ENCODE results near the gene MFAP1.
A peak's percentile ranks its signal among the peaks of the same experiment; 100 is the strongest.

Gene MFAP1

GRCh38 chr15:43794269-43795037 lies 30.0 kb downstream of the MFAP1 start:
- Histone ChIP-seq H2AFZ (ENCODE audit: low read depth, low read length, severe bottlenecking) (no peak overlapping the region), H3K27me3 (ENCODE audit: low read length) (no peaks in the 10 kb centered on the region), H3K9ac (ENCODE audit: low read length) (peak overlapping the region; percentile 90; the same call in 1 of the 2 replicates), H3K9me2 (replicated peaks; ENCODE audit: insufficient read depth, low read length) (no peaks in the 10 kb centered on the region), H4K20me1 (ENCODE audit: low read depth, low read length) (no peaks in the 10 kb centered on the region), H3K4me3 (ENCODE audit: insufficient read depth, low read length, poor library complexity, severe bottlenecking) (no peak overlapping the region), H3K36me3 (ENCODE audit: low read length) (peaks cover 11% of the 10 kb centered on the region), H3K4me2 (ENCODE audit: low read depth, low read length, poor library complexity, severe bottlenecking) (peak overlapping the region; percentile 70), H3K27ac (ENCODE audit: low read depth, low read length) (peak overlapping the region; percentile 86), H3F3A (ENCODE audit: insufficient read depth) (peaks cover 68% of the 10 kb centered on the region), H3K9me3 (ENCODE audit: insufficient read depth, low read length) (no peaks in the 10 kb centered on the region), H3K79me2 (ENCODE audit: insufficient read depth, low read length) (peaks cover 26% of the 10 kb centered on the region)
- no peak for TF ChIP-seq EZH2phosphoT487 (conservative IDR thresholded peaks at IDR 0.05; ENCODE audit: low read length)
- no peak for TF ChIP-seq CTCF (IDR thresholded peaks at IDR 0.05; ENCODE audit: insufficient read depth, low read length, poor library complexity, severe bottlenecking)

DNA sequence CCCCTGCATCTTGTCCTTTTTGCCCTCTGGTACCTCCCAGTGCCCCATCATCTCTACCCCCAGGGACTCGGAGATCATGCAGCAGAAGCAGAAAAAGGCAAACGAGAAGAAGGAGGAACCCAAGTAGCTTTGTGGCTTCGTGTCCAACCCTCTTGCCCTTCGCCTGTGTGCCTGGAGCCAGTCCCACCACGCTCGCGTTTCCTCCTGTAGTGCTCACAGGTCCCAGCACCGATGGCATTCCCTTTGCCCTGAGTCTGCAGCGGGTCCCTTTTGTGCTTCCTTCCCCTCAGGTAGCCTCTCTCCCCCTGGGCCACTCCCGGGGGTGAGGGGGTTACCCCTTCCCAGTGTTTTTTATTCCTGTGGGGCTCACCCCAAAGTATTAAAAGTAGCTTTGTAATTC lies 30.8 kb downstream of the MFAP1 start:
- H3K4me3 ChIP-seq (ENCODE audit: insufficient read depth, low read length, poor library complexity, severe bottlenecking) = peak overlapping the region; percentile 72
- no peaks in the 10 kb centered on the region for H3K9me3 ChIP-seq (ENCODE audit: insufficient read depth, low read length)
- H3K4me2 ChIP-seq (ENCODE audit: low read depth, low read length, poor library complexity, severe bottlenecking) = peak overlapping the region; percentile 70
- H4K20me1 ChIP-seq (ENCODE audit: low read depth, low read length) = no peaks in the 10 kb centered on the region
- no peak for TF ChIP-seq EZH2phosphoT487 (conservative IDR thresholded peaks at IDR 0.05; ENCODE audit: low read length)
- no peak for TF ChIP-seq CTCF (IDR thresholded peaks at IDR 0.05; ENCODE audit: insufficient read depth, low read length, poor library complexity, severe bottlenecking)
- no peaks in the 10 kb centered on the region for H3K27me3 ChIP-seq (ENCODE audit: low read length)
- peaks cover 11% of the 10 kb centered on the region for H3K36me3 ChIP-seq (ENCODE audit: low read length)
- H2AFZ ChIP-seq (ENCODE audit: low read depth, low read length, severe bottlenecking) = no peak overlapping the region
- H3K9me2 ChIP-seq (replicated peaks; ENCODE audit: insufficient read depth, low read length) = no peaks in the 10 kb centered on the region
- peaks cover 68% of the 10 kb centered on the region for H3F3A ChIP-seq (ENCODE audit: insufficient read depth)
- H3K27ac ChIP-seq (ENCODE audit: low read depth, low read length) = peak overlapping the region; percentile 86
- peak overlapping the region; percentile 90 for H3K9ac ChIP-seq (ENCODE audit: low read length)
- peaks cover 26% of the 10 kb centered on the region for H3K79me2 ChIP-seq (ENCODE audit: insufficient read depth, low read length)

- TF ChIP-seq CTCF (IDR thresholded peaks at IDR 0.05; ENCODE audit: insufficient read depth, low read length, poor library complexity, severe bottlenecking) (no peak), EZH2phosphoT487 (conservative IDR thresholded peaks at IDR 0.05; ENCODE audit: low read length) (no peak)
- no peaks in the 10 kb centered on the region for H4K20me1 ChIP-seq (ENCODE audit: low read depth, low read length)
- peaks cover 26% of the 10 kb centered on the region for H3K79me2 ChIP-seq (ENCODE audit: insufficient read depth, low read length)
- no peaks in the 10 kb centered on the region for H3K9me3 ChIP-seq (ENCODE audit: insufficient read depth, low read length)
- H3K4me3 ChIP-seq (ENCODE audit: insufficient read depth, low read length, poor library complexity, severe bottlenecking) = peak overlapping the region; percentile 72
- no peaks in the 10 kb centered on the region for H3K9me2 ChIP-seq (replicated peaks; ENCODE audit: insufficient read depth, low read length)
- peaks cover 11% of the 10 kb centered on the region for H3K36me3 ChIP-seq (ENCODE audit: low read length)
- no peak overlapping the region for H2AFZ ChIP-seq (ENCODE audit: low read depth, low read length, severe bottlenecking)
- peaks cover 68% of the 10 kb centered on the region for H3F3A ChIP-seq (ENCODE audit: insufficient read depth)
- H3K27me3 ChIP-seq (ENCODE audit: low read length) = no peaks in the 10 kb centered on the region
- peak overlapping the region; percentile 90 for H3K9ac ChIP-seq (ENCODE audit: low read length)
- H3K27ac ChIP-seq (ENCODE audit: low read depth, low read length) = peak overlapping the region; percentile 86
- H3K4me2 ChIP-seq (ENCODE audit: low read depth, low read length, poor library complexity, severe bottlenecking) = peak overlapping the region; percentile 70
These were observed 31.6 kb downstream of the MFAP1 start for GRCh38 chr15:43792761-43793476.

Measured in SU-DHL-6 (cell line).